ENCODE data around the gene BCAT1. TPM values are rescaled to one million over a fixed set of nuclear protein-coding genes. Genes with fewer than 3 reads are reported as not detected.
A peak's percentile ranks its signal among the peaks of the same experiment; 100 is the strongest.

BCAT1 gene
- total RNA-seq, 1 donor from 2014 or later = 103 TPM

DNA sequence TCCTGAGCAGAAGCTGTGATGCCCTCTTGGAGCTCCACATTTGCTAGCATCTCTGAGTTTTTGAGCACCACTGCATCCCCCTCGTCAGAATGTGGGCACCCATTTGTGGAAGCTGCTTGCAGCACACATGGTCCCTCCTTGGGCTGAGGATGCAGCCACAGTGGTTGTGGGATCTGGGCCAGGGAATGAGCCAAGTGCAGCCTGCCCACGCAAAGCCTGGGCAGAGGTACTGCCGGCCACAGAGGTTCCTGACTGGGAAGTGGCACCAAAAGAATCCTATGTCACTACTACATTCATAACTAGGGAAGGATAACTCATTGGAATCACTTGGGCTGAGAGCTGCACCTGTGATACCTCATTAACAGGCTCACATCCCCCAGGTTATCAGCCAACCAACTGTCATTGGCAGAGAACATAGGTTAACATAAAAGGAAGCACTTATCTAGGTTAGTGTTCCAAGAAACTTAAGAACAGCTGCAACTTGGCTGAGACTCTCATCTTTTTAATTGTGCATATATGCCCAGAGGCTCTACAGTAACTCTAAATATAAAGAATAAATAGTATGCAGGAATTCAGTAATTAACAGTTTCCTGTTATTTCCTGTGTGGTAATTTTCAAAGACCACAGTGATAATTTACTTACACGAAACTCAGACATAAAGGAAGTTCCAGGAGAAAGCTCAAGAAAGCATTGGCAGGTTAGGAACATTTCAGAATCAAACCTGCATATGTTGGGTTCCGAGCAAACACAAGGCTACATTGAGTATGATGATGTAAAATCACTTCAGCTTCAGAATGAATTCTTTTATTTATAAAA lies 145.3 kb downstream of the BCAT1 start:
- no peak for DNase-seq

DNA sequence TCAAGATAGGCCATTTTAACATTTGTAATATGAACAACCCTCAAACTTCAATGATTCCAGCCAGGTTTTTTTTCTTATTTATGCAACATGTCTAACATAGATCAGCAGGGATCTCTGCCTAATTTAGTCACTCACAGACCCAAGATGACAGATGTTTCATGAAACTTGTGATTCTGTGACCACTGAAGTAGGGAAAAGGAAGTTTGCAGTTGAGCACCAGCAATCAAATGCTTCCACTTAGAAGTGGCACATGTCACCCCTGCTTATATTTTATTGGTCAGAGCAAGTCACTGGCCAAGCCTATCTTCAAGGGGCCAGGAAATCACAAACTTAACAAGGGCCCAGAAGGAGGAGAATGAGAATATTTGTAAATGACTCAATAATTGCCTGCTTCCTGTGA lies 150.6 kb downstream of the BCAT1 start:
- DNase-seq = no peak

DNA sequence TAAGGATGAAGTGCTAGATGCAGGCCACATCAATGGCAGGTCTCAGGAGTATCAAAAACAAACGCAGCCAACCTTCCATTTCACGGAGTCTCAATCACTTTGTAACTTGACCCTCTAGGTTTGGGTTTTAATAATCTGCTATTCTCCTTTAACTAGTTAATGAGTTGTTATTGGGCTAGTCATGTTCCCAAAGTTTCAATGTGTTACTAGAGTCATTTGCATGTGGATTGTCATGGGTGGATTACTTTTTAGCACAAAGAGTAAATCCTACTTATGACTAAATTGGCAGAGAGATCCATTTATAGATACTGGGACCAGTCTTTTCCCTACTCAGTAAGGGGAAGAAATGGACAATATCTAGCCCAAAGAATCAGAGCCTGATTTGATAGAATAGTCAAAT lies 151.0 kb downstream of the BCAT1 start:
- no peak for DNase-seq

DNA sequence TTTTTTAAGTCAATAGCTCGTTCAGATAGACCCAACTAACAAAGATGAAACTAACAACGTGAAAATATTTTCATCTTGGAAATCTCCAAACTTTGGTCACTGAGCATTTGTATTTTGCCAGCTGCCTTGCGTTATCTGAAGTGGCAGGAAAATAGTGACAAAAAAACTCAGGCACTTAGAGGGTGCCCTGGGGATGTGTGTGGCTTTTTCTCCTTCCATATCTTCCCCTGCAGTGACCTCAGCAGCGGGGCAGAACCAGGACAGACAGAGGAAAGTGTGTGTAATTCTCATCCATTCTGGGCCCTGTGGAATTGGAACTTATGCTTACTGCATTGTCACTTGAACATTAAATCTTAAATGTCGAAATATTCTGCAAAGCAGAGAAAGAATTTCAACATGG lies 152.0 kb downstream of the BCAT1 start:
- no peak for DNase-seq

DNA sequence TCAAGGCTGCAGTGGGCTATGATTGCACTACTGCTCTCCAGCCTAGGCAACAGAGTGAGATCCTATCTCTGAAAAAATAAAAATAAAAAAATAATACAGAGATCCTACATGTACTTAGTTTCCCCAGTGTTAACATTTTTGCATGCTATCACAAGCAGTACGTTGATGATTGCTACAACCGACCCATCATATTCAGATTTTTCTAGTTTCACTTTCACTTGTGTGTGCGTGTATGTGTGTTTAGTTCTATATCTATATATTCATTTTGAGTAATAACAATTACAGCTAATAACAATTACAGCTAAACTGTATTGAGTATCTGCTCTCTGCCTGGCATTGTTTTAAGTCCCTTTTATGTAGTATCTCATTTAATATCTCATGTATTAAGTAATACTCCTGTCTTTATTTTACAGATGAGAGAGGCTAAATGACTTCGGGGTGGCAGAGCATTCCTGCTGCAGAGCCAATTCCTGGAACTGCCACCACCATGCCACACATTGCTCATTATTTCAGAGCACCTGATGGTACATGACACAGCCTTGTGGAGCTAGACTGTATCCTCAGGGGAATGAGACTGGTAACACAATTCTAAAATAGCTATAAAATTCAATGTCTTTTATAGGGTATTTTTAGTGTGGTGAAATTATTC lies 153.1 kb downstream of the BCAT1 start:
- no peak for DNase-seq

DNA sequence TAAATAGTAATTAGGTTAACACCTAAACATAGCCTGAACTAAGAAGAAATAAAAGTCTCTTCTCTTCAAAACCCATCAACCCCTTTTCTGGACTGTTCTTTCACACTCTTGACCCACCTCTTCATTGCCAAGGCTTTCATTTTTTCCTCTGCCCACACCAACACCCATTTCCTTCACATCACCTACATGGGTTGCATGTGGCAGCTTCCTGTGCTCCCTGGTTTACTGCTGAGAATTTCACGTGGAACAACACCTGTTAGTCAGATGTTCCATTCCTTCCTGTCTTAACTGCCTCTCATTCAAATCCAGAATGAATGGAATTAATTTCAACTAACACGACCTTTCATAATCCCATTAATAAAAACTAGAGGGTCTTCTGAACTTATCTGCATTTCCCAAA lies 157.3 kb downstream of the BCAT1 start:
- DNase-seq = no peak

DNA sequence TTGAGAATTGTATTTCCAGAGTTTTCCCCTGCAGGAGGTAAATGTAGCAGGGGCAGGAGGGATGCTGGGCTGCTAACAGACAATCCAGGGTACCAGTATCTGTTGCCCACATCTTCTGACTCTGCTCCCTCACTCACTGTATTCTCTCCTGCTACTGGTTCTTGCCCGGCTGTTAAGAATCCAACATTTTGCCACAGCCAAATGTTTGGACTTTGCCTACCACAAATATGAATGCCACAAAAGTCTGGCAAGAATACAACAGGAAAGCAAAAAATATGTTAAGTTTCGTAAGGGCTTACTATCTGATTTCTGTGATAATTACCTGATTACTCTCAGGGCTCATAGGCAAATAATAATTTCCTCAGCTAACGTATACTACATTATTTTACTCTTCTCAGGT lies 160.0 kb downstream of the BCAT1 start:
- DNase-seq = no peak

DNA sequence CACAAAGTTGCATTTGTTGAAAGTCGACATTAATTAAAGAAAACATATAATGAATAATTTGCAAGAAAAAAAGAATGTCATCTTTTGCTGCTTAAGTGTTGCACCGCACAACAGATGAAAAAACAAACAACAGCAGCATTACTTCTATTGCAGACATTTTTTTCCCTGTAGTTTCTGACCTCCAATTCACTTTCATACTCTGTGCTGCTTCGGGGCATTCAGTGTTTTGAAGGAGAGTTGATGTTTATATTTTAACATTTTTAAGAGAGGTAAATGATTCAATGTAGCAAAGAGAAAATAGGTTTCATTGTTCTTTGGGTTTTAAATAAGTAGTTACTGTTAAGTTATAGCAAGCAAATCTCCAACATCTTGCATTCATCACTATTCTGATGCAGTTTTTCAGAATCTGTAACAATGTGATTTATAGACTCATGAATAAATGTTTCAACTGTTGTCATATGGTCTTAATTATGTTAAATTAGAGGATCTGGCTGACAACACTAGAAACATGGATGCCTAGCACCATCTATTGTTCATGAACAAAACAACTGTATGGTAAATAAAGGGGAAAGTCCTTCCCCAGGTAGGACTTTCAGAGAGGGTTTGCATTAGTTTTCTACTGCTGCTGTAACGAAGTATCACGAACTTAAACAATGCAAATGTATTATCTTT lies 168.1 kb downstream of the BCAT1 start:
- peak; percentile 10 for DNase-seq

DNA sequence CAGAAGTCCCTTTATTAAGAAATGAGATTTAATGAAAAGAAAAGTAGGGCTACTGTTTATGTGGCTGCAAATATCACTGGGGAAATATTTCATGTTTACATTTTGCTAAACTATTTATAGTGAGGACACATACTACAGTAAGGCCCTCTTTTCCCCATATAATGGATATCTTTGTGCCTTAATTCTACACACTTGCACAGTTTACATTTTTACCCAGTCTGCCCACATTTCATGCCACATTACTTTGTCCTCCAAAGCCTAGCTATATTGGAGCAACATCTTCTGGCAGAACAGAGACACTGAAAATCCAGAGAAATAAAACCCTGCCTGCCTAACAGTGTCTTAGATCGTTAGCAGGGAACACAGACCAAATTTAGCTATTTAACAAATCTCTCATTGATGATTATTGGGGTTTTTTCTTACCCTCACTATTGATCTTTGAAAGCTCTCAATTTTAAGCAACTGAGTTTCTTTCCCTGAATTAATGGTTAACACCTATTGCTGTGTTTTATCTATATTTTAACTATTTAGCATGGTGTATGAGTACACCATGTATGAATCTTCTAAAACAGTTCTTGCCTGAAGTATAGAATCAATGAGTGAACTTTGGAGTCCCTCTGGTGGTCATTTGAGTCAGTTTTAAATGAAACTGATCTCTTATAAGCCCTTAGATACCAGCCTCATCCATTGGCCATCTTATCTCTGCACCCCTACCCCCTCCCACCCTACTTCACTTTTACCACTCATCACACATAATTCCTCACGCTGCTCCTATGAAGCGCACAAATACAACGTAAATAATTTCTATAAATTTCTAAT lies 170.2 kb downstream of the BCAT1 start:
- DNase-seq = peak; percentile 58

DNA sequence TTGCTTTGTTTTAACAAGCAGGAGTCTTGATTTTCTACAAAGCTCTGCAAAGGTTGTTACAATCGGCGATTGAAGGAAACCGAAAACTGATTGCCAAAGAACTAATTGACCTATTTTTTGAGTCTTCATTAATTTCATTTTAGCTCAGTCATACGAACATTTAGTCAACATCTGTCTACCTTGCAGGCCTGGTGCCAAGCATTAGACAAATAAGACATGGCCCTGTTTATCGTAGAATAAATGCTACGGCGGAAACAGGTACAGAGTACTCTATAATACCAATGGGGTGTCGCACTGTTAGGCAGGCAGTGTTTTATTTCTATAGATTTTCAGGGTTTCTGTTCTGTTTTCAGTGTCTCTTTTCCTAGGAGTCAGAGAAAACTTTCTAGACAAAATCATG lies 171.5 kb downstream of the BCAT1 start:
- DNase-seq = no peak

DNA sequence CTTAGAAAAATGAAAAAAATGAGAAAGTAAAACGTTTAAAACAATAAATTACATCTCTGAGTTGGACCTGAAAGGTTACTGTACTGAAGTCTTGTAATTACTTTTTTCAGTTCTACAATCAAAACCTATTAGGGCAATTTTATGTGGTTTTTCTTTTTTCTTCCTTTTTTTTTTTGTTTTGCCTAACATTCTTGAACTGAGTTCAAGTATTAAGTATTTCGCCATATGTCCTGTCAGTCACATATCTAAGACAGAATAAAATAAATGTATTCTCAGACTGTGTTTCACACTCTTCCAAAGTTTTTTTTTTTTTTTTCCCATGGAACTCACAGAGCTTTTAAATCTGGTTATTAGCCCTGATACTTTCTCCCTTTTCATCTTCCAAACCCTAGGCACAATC lies 172.0 kb downstream of the BCAT1 start:
- no peak for DNase-seq

DNA sequence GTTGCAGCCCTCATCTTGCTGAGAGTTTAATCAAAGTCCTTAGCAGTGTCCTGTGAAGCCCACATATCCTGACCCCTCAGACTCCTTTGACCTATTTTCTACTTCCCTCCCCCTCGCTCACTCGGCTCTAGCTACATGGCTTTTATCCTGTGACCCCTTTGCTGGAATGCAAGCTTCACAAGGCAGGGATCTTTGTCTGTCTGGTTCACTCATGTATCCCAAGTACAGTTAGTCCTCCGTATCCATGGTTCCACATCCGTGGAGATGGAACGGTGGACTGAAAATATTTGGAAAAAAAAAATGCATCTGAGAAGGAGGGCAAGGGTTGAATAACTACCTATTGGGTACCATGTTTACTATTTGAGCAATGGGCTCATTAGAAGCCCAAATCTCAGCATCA lies 173.8 kb downstream of the BCAT1 start:
- no peak for DNase-seq

DNA sequence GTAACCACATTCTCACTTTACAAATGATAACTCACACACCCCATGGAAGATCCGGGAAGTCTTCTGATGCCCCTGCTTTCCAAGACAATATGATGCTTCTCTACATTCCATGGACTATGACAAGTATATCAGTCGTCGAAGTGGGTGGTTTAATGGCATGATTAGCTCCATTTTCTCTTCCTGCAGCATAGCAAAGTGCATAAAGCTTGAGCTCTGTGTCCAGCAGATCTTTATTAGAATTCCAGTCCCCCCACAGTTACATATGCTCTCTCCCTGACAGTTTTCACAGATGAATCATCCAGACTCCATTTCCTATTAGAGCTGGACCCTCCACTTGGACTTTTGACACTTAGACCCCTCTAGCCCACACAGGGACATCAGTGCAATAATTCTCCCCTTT lies 174.9 kb downstream of the BCAT1 start:
- DNase-seq = no peak

DNA sequence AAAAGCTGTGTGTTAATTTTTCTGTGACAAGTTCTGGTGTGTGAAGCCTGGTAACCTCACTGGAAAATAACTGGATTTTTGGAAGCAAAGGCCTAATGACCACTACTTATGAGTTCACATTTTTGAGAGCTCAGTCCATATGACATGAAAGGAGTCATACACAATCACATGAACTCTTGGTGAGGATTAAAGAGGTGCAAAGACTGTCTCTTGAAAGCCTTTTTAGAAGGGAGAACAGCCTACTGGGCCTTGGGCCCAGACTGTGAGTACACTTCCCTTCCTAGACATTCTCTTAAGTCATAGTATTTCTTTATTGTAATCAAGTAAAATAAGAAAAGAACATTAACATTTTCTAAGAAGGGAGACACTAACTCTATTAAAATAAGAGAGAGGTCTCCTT lies 176.1 kb downstream of the BCAT1 start:
- DNase-seq = no peak

DNA sequence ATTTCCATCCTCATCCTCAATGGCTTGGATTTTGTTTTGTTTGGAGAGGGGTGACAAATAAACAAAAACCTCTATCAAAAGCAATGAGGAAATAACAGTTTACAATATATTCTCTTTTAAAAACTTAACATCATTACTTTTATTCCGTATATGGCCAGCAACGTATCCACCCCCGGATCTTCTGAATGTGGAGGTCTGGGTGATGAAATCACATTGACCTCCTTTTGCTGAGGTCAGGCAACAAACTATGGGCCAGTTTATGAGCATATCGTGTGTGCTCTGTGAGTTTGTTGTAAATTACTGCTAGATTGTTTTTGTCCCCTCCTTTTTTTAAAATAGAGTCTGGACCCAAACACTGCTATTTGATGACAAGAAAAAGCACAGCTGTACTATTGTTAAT lies 178.1 kb downstream of the BCAT1 start:
- DNase-seq = no peak

DNA sequence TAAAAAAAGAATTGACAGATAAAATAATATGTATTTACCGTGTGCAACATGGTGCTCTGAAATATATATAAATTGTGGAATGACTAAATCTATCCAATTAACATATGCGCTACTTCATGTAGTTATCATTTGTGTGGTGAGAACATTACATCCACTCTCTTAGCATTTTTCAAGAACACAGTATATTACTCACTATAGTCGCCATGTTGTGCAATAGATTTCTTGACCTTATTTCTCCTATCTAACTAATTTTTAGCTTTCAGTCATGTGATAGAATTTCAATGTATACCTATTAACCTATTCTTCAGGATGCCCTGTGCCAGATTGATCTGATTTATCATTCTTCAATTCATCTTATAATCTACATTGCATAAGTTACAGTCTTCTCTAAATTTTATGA lies 178.6 kb downstream of the BCAT1 start:
- no peak for DNase-seq

DNA sequence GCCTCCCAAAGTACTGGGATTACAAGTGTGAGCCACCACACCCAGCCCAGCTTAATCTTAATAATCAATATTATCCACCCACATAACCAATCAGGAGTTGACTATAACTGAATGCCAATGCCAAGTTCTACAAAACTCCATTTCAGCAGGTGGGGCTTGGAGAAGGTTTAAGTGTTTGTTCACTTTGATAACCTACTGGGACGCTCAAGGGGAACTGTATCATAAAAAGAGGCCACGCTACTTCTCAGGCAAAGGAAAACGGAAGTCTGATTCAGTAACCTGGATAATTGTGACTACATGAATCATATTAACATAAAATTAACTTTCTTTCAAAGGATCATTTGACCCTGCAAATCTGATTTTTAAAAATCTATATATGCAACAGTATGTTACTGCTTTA lies 179.2 kb downstream of the BCAT1 start:
- DNase-seq = no peak

DNA sequence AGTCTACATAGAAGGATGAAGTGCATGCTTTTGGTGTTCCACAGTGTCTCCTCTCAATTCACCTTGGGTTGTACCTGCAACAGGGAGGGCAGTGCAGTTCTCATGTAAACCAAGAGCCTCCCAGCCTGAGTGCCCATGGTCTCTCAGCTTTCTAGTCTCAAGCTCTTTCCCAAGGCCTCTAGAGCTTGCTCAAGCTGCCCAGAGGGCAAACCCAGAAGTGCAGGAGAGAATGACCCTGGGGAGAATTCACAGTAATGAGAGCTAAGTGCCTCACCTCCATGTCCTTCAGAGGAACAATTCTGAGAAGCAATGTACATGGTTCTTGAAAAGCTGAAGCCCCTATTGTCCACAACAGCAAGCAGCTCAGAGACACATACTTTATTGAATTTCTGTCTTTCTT lies 180.5 kb downstream of the BCAT1 start:
- no peak for DNase-seq

DNA sequence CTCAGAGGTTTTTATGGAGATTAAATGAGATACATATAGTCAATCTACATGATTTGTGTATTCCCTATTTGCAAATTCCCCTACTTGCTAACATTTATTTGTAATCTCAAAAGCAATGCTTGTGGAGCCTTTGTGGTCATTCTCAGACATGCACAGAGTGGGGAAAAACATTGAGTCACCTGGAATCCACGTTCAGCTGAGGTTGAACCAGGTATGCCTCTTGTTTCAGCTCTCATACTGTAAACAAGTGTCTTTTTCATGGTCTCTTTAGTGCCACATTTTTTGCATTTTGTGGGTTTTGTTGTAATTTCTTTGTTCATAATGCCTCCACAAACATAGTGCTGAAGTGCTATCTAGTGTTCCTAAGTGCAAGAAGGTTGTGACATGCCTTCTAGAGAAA lies 181.9 kb downstream of the BCAT1 start:
- no peak for DNase-seq

DNA sequence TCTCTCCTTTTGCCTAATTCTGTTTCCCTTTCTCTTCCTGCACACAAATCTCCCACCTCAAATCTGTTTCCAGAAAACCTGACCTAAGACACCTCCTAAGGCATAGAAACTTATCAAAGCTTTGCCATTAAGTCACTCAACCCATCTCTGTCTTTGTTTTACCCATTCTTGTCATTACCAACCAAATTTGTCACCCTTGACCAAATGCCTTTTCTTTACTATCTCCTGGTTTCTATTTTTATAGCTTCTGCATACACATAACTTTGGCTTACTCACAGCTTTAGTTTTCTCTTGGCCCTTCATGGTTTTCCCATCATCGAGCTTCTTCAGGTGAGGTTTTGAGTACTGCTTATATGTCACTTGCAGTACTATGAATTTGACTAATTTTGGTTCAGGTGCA lies 184.2 kb downstream of the BCAT1 start:
- no peak for DNase-seq

DNA sequence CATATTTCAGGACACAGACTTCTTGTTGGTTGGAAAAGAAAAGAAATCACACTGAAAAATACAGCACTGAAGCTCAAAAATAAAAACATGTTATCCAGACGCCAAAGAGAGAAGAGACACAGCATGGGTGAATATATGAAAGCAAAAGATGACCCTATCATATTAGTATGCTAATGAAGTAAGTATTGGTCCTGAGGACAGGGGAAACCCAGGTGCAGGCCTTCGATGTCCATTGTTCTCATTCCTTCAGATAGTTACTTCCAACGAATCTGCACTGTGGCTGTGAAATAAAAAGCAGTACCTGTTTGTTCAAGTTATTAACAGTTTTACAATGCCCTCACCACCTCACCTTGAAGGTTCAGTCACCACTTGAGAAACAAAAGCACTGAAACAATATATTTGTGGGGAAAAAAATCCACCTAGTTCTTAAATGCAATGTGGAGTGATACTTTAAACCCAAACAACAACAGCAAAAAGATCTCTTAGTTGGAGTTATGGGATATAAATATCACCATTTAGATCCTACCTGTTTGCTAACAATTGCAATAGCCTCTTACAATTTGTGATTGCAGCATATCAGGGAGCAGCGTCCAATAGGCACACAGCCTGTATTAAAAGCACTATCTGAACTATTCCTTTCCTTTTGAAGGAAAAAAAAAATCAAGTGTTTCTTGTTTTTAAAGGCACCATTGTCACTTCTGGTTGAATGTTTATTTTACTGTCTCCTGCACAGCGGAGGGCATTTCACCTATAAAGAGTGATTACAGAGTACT lies 188.1 kb downstream of the BCAT1 start:
- no peak for DNase-seq

DNA sequence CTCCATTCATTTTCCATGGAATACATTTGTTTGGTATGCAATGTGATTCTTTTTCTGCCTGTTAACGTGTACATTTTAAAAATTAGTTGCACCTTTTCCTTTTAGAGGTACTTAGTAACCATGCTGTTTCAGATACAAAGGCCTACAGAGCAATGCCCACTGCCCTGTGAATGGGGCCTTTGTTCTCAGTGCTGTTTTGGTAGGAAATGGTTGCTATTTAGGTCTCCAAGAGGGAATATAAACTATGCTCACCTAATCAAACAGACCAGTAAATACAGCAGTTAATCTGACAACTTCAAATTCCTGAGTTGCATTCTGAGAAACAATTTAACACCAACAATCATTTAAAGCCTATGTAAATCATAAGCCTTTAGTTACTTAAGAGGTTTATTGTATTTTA lies 188.7 kb downstream of the BCAT1 start:
- no peak for DNase-seq
